H1 (cell line): ENCODE measurements around the gene XPO6. TPM values are rescaled to one million over a fixed set of nuclear protein-coding genes. Genes with fewer than 3 reads are reported as not detected.

ENCODE experiments used
- CTCF ChIA-PET: fragments of 300-600 bp; sonication (Branson Sonifier 250); formaldehyde crosslinking; loops from one replicate; lab custom pipeline; 2021; ENCODE audit not compliant: partially characterized antibody; lab: Charles Lee
- POLR2A ChIA-PET: fragments of 300-600 bp; sonication (Branson Sonifier 250); formaldehyde crosslinking; loops from one replicate; lab custom pipeline; 2021; ENCODE audit warnings: inconsistent platforms; ENCODE audit not compliant: partially characterized antibody; lab: Charles Lee
- DNase-seq, 2 experiments: peaks; one replicate each; pipeline versions ENCODE4 v3.0.0 to v3.0.0-alpha.2; 2010 to 2022; ENCODE audit warnings: low spot score in 2 of 2, low read depth in 1 of 2, mixed read lengths in 1 of 2
- FAIRE-seq: peaks from 2 replicates; lab custom pipeline; 2011; peaks lifted over from hg19 to GRCh38; lab: Jason Lieb, UNC
- H2AFZ ChIP-seq: 2 replicates; pipeline ENCODE4 v1.8.1; 2012; ENCODE audit warnings: low read length, inconsistent platforms
- H2AK5ac ChIP-seq: 2 replicates; pipeline ENCODE4 v1.6.1; 2013; ENCODE audit warnings: low read depth, low read length
- H2BK120ac ChIP-seq: replicated peaks from 2 replicates; pipeline ENCODE3; 2013; ENCODE audit warnings: low read depth, low read length, inconsistent platforms
- H2BK12ac ChIP-seq: 2 replicates; pipeline ENCODE4 v1.6.1; 2013; ENCODE audit warnings: low read depth, low read length
- H2BK15ac ChIP-seq: 2 replicates; pipeline ENCODE4 v1.6.1; 2013; ENCODE audit warnings: low read length
- H2BK20ac ChIP-seq: 2 replicates; pipeline ENCODE4 v1.6.1; 2013; ENCODE audit warnings: low read length
- H2BK5ac ChIP-seq: 2 replicates; pipeline ENCODE4 v1.6.1; 2013; ENCODE audit warnings: low read depth, low read length
- H3K14ac ChIP-seq: 2 replicates; pipeline ENCODE4 v1.6.1; 2013; ENCODE audit warnings: inconsistent platforms; ENCODE audit not compliant: insufficient read length
- H3K18ac ChIP-seq: 2 replicates; pipeline ENCODE4 v1.6.1; 2013; ENCODE audit warnings: low read length; ENCODE audit errors: extremely low read depth
- H3K23ac ChIP-seq: 2 replicates; pipeline ENCODE4 v1.6.1; 2013; ENCODE audit warnings: inconsistent platforms; ENCODE audit not compliant: insufficient read length
- H3K23me2 ChIP-seq: 2 replicates; pipeline ENCODE4 v1.6.1; 2013; ENCODE audit warnings: low read depth, low read length
- H3K27ac ChIP-seq: 2 replicates; pipeline ENCODE4 v1.6.1; 2011; ENCODE audit warnings: low read depth, low read length, inconsistent platforms
- H3K27me3 ChIP-seq, 4 experiments: replicated peaks in 1 of 4; 1 replicate in 1 of 4; 2 replicates in 3 of 4; pipeline versions ENCODE4 v1.6.1 to v1.8.1; 2011 to 2013; ENCODE audit warnings: low read length in 3 of 4, mild to moderate bottlenecking in 3 of 4, inconsistent platforms in 2 of 4, mixed read lengths in 2 of 4, moderate library complexity in 1 of 4; ENCODE audit not compliant: control insufficient read depth in 3 of 4, insufficient read depth in 3 of 4; ENCODE audit errors: extremely low read depth in 1 of 4
- H3K36me3 ChIP-seq, 4 experiments: 2 replicates each; pipeline versions ENCODE4 v1.6.1 to v1.8.1; 2011 to 2013; ENCODE audit warnings: mild to moderate bottlenecking in 4 of 4, low read length in 3 of 4, moderate library complexity in 2 of 4, control low read depth in 1 of 4, inconsistent platforms in 1 of 4; ENCODE audit not compliant: insufficient read depth in 4 of 4, control insufficient read depth in 2 of 4
- H3K4ac ChIP-seq: replicated peaks from 2 replicates; pipeline ENCODE3; 2013; ENCODE audit warnings: low read length, low read depth, mixed read lengths, inconsistent platforms; ENCODE audit not compliant: insufficient read length
- H3K4me1 ChIP-seq, 4 experiments: replicated peaks in 1 of 4; 1 replicate in 1 of 4; 2 replicates in 3 of 4; pipeline versions ENCODE4 v1.6.1 to v1.8.1; 2011 to 2013; ENCODE audit warnings: low read length in 3 of 4, inconsistent platforms in 2 of 4, mixed read lengths in 1 of 4; ENCODE audit not compliant: insufficient read depth in 4 of 4, control insufficient read depth in 3 of 4
- H3K4me2 ChIP-seq, 2 experiments: 2 replicates each; pipeline versions ENCODE4 v1.6.1 to v1.8.1; 2011 to 2013; ENCODE audit warnings: low read depth in 2 of 2, low read length in 2 of 2, control low read depth in 1 of 2, inconsistent platforms in 1 of 2, mild to moderate bottlenecking in 1 of 2; ENCODE audit not compliant: insufficient read depth in 1 of 2
- H3K4me3 ChIP-seq, 4 experiments: fragments of 200-600, 300-600 bp in 1 of 4; sonication (generic), shearing (Covaris generic), sonication (Bioruptor Twin) in 1 of 4; 2 replicates each; pipeline versions ENCODE4 v1.5.1 to v1.8.1; 2011 to 2016; ENCODE audit warnings: low read length in 4 of 4, low read depth in 3 of 4, control low read depth in 2 of 4, inconsistent platforms in 2 of 4, mild to moderate bottlenecking in 2 of 4, mixed read lengths in 1 of 4, moderate library complexity in 1 of 4; ENCODE audit not compliant: insufficient read depth in 2 of 4; ENCODE audit errors: extremely low read depth in 1 of 4
- H3K56ac ChIP-seq: replicated peaks from 2 replicates; pipeline ENCODE3; 2013; ENCODE audit warnings: low read depth, mild to moderate bottlenecking, mixed read lengths, low read length, inconsistent platforms; ENCODE audit not compliant: insufficient read length
- H3K79me1 ChIP-seq: 2 replicates; pipeline ENCODE4 v1.6.1; 2013; ENCODE audit warnings: low read depth, low read length, control low read depth
- H3K79me2 ChIP-seq, 2 experiments: 2 replicates each; pipeline versions ENCODE4 v1.6.1 to v1.8.1; 2012 to 2013; ENCODE audit warnings: low read length in 2 of 2, mild to moderate bottlenecking in 2 of 2, inconsistent platforms in 1 of 2; ENCODE audit not compliant: insufficient read depth in 2 of 2, control insufficient read depth in 1 of 2
- H3K9ac ChIP-seq, 4 experiments: replicated peaks in 1 of 4; 1 replicate in 1 of 4; 2 replicates in 3 of 4; pipeline versions ENCODE4 v1.6.1 to v1.8.1; 2011 to 2013; ENCODE audit warnings: low read depth in 3 of 4, low read length in 3 of 4, control low read depth in 2 of 4, mild to moderate bottlenecking in 2 of 4, moderate library complexity in 2 of 4, inconsistent platforms in 1 of 4; ENCODE audit errors: extremely low read depth in 1 of 4
- H3K9me3 ChIP-seq, 2 experiments: 2 replicates each; pipeline versions ENCODE4 v1.6.1 to v1.8.1; 2012 to 2013; ENCODE audit warnings: mild to moderate bottlenecking in 2 of 2, moderate library complexity in 2 of 2, control low read depth in 1 of 2, inconsistent platforms in 1 of 2, low read depth in 1 of 2, low read length in 1 of 2, mixed read lengths in 1 of 2; ENCODE audit not compliant: insufficient read depth in 2 of 2
- H4K20me1 ChIP-seq, 2 experiments: replicated peaks in 1 of 2; 2 replicates each; pipeline versions ENCODE3 to v1.8.1; 2011 to 2013; ENCODE audit warnings: inconsistent platforms in 2 of 2, low read length in 2 of 2, mild to moderate bottlenecking in 1 of 2; ENCODE audit not compliant: insufficient read depth in 2 of 2, control insufficient read depth in 1 of 2
- H4K5ac ChIP-seq: 2 replicates; pipeline ENCODE4 v1.6.1; 2013; ENCODE audit warnings: low read length, low read depth, mixed read lengths, inconsistent platforms; ENCODE audit not compliant: insufficient read length
- H4K8ac ChIP-seq: 2 replicates; pipeline ENCODE4 v1.8.0; 2013; ENCODE audit warnings: mild to moderate bottlenecking, moderate library complexity, low read length, inconsistent platforms; ENCODE audit not compliant: insufficient read depth; ENCODE audit errors: extremely low read depth
- H4K91ac ChIP-seq: replicated peaks from 2 replicates; pipeline ENCODE3; 2013; ENCODE audit warnings: low read length, mixed read lengths, inconsistent platforms; ENCODE audit not compliant: insufficient read length
- CTCF ChIP-seq, 3 experiments: IDR thresholded peaks; 1 replicate in 2 of 3; 2 replicates in 1 of 3; pipeline versions ENCODE4 v1.5.1 to v1.6.1; 2011; ENCODE audit warnings: low read length in 3 of 3, mild to moderate bottlenecking in 3 of 3, inconsistent platforms in 2 of 3, low read depth in 1 of 3, moderate library complexity in 1 of 3; ENCODE audit not compliant: insufficient read depth in 1 of 3; ENCODE audit errors: control extremely low read depth in 1 of 3
- MAFK ChIP-seq: IDR thresholded peaks from 2 replicates; pipeline ENCODE4 v1.6.1; 2012; ENCODE audit warnings: low read depth, mild to moderate bottlenecking, improper control_type of control experiment, low read length
- PHF8 ChIP-seq: fragments of 200-600 bp; sonication (generic); conservative IDR thresholded peaks from 2 replicates; pipeline ENCODE4 v1.7.1; 2012; ENCODE audit warnings: low read depth, mild to moderate bottlenecking, inconsistent platforms, low read length, moderate library complexity
- SAP30 ChIP-seq: fragments of 300-600 bp; sonication (generic); IDR thresholded peaks from 2 replicates; pipeline ENCODE4 v1.7.1; 2012; ENCODE audit warnings: low read length, moderate library complexity, mild to moderate bottlenecking, inconsistent platforms; ENCODE audit not compliant: insufficient read depth, insufficient replicate concordance
- SP4 ChIP-seq: IDR thresholded peaks from 2 replicates; pipeline ENCODE4 v1.6.1; 2012; ENCODE audit warnings: low read length, inconsistent platforms
- SRF ChIP-seq: IDR thresholded peaks from 2 replicates; pipeline ENCODE4 v1.6.1; 2011; ENCODE audit warnings: mild to moderate bottlenecking, low read depth, low read length, moderate library complexity
- TBP ChIP-seq: IDR thresholded peaks from 2 replicates; pipeline ENCODE4 v1.6.1; 2011; ENCODE audit warnings: low read depth, low read length, improper control_type of control experiment
- TEAD4 ChIP-seq: IDR thresholded peaks from 2 replicates; pipeline ENCODE4 v1.6.1; 2012; ENCODE audit warnings: low read depth, low read length, inconsistent platforms, mixed read lengths
- USF2 ChIP-seq: IDR thresholded peaks from 2 replicates; pipeline ENCODE4 v1.6.1; 2011; ENCODE audit warnings: low read length, improper control_type of control experiment
- ZNF274 ChIP-seq: IDR thresholded peaks from 2 replicates; pipeline ENCODE4 v1.7.0; 2012; ENCODE audit warnings: low read length, borderline replicate concordance; ENCODE audit errors: extremely low read depth
- WGBS, 2 experiments: shearing (Covaris generic) in 1 of 2; methylation state at CpG; one replicate each; pipeline versions ENCODE4 v1.1.6 to v1.1.7; 2013 to 2015; ENCODE audit warnings: low lambda C conversion rate in 2 of 2, mixed read lengths in 2 of 2, inconsistent platforms in 1 of 2, low coverage in 1 of 2, missing lambda C conversion rate in 1 of 2; ENCODE audit not compliant: insufficient replicate concordance in 2 of 2, insufficient coverage in 1 of 2, insufficient read length in 1 of 2; ENCODE audit errors: extremely low coverage in 1 of 2, missing lambda C conversion rate in 1 of 2; 5-methylcytosine and 5-hydroxymethylcytosine counted together
- polyA plus RNA-seq, 7 experiments: library from polyadenylated mRNA; depleted of rRNA in 3 of 7; stranded (reverse) in 5 of 7; unstranded in 2 of 7; fragments of >200 nt in 5 of 7; fragments of 200-250 nt in 2 of 7; gene quantifications; 1 replicate in 5 of 7; 2 replicates in 1 of 7; 4 replicates in 1 of 7; pipeline versions ENCODE4 v1.2.1 to v1.2.3, GENCODE V29; 2011 to 2013; ENCODE audit warnings: missing spikeins in 2 of 7, mixed read lengths in 2 of 7
- total RNA-seq: library from RNA; stranded (reverse); fragmentation: NEBNext Ultra II Directional; extraction: Animal tissue kit (Norgen Biotek cat#: 25700); gene quantifications from 2 replicates; pipeline ENCODE4 v1.2.1, GENCODE V29; 2021

The XPO6 gene
- total and polyA plus RNA-seq, 2 of the 8 experiments (the other 6 are each of a cell fraction or from before 2014, with no cell fraction given) = 152 to 254 TPM

GRCh38 chr16:28168991-28169554 lies 42.7 kb downstream of the XPO6 start:
- Histone ChIP-seq H3K4me1 (no peaks in the 10 kb centered on the region; a peak in 1 of 7 replicates), H3K18ac (no peak overlapping the region), H3K79me2 (peaks cover 0 to 6% of the 10 kb centered on the region in 2 experiments; a peak in 3 of 4 replicates), H2BK15ac (no peak overlapping the region), H3K4ac (no peak overlapping the region), H4K5ac (no peak overlapping the region), H3K56ac (no peak overlapping the region), H3K14ac (no peak overlapping the region), H4K8ac (no peak overlapping the region), H4K20me1 (peaks cover 0 to 6% of the 10 kb centered on the region in 2 experiments), H2AFZ (no peak overlapping the region), H2BK120ac (no peak overlapping the region), H3K27me3 (no peaks in the 10 kb centered on the region), H3K4me3 (no peak overlapping the region), H3K79me1 (peaks cover 5% of the 10 kb centered on the region), H3K27ac (no peak overlapping the region), H3K4me2 (no peak overlapping the region), H3K23ac (no peak overlapping the region), H2BK5ac (no peak overlapping the region), H3K23me2 (no peaks in the 10 kb centered on the region; the same call in 1 of the 2 replicates), H3K36me3 (peaks cover 5 to 66% (median 31%) of the 10 kb centered on the region in 4 experiments), H2BK20ac (no peak overlapping the region), H2AK5ac (no peak overlapping the region), H3K9ac (no peak overlapping the region), H3K9me3 (no peaks in the 10 kb centered on the region), H4K91ac (no peak overlapping the region), H2BK12ac (no peak overlapping the region)
- FAIRE-seq (no peak), DNase-seq (no peak)
- 90% methylated on average over 6 of the region's 6 CpGs; no CpG with 5 or more reads in 1 of the 2 experiments for WGBS, 2 experiments
- POLR2A ChIA-PET = no interaction called here
- CTCF ChIA-PET = no interaction called here
- TF ChIP-seq MAFK (no peak), SAP30 (no peak), USF2 (no peak), CTCF (IDR thresholded peaks at IDR 0.05; ENCODE audit: control extremely low read depth in 1 of 3, insufficient read depth in 1 of 3, low read depth in 1 of 3, low read length in 3 of 3) (no peak), ZNF274 (no peak), PHF8 (no peak), TEAD4 (no peak), TBP (no peak), SP4 (no peak), SRF (no peak)
